Prostate gland (tissue), 2 donors: ENCODE data around the gene ELP5. TPM values are rescaled to one million over a fixed set of nuclear protein-coding genes. Genes with fewer than 3 reads are reported as not detected.

ENCODE experiments used
- DNase-seq: peaks from one replicate; pipeline ENCODE4 v3.0.0-alpha.2; 2019; ENCODE audit warnings: low spot score
- H3K27ac ChIP-seq, 2 donors: fragments of 200-600 bp; sonication (generic); 2 replicates each; pipeline ENCODE4 v1.5.1; 2017 to 2019
- H3K27me3 ChIP-seq: fragments of 200-600 bp; sonication (generic); replicated peaks from 2 replicates; pipeline ENCODE4 v1.5.1; 2019; ENCODE audit not compliant: insufficient read depth
- H3K36me3 ChIP-seq, 2 donors: fragments of 200-600 bp; sonication (generic); 1 replicate in 1 of 2; 2 replicates in 1 of 2; pipeline versions ENCODE4 v1.5.1 to v1.8.1; 2017 to 2019
- H3K4me1 ChIP-seq: fragments of 200-600 bp; sonication (generic); replicated peaks from 2 replicates; pipeline ENCODE4 v1.5.1; 2019
- H3K4me3 ChIP-seq, 2 donors: fragments of 200-600 bp; sonication (generic); 2 replicates each; pipeline ENCODE4 v1.5.1; 2017 to 2019
- H3K9me3 ChIP-seq: fragments of 200-600 bp; sonication (generic); 2 replicates; pipeline ENCODE4 v1.5.1; 2017
- POLR2A ChIP-seq: fragments of 450-650 bp; IDR thresholded peaks from one replicate; pipeline ENCODE4 v1.6.1; 2016; ENCODE audit warnings: antibody characterized with exemption, mild to moderate bottlenecking
- POLR2AphosphoS5 ChIP-seq: sonication (generic); formaldehyde crosslinking; IDR thresholded peaks from one replicate; pipeline ENCODE4 v1.6.1; 2017; ENCODE audit warnings: antibody characterized with exemption
- WGBS: methylation state at CpG from one replicate; pipeline ENCODE4 v1.1.5; 2018; 5-methylcytosine and 5-hydroxymethylcytosine counted together
- intact Hi-C: fragments of 100-400 bp; cut with DNase I; formaldehyde crosslinking; loops from one replicate; pipeline ENCODE4 v1.14.2; 2022
- total RNA-seq, 2 donors: library from RNA; depleted of rRNA; stranded (reverse); fragments of >200 nt; gene quantifications; one replicate each; pipeline ENCODE4 v1.1.0, GENCODE V29; 2016
- TF ChIP-seq, protein P1 (sequence below), 4 experiments: fragments of 200-600 bp in 2 of 4; fragments of 450-650 bp in 2 of 4; sonication (generic) in 2 of 4; IDR thresholded peaks; 1 replicate in 3 of 4; 2 replicates in 1 of 4; pipeline ENCODE4 v1.5.1; 2016 to 2019; ENCODE audit warnings: antibody characterized with exemption in 4 of 4, mild to moderate bottlenecking in 2 of 4, moderate library complexity in 2 of 4

ELP5 gene
- total RNA-seq, 2 donors from 2014 or later = 50.1 to 65.2 TPM

DNA sequence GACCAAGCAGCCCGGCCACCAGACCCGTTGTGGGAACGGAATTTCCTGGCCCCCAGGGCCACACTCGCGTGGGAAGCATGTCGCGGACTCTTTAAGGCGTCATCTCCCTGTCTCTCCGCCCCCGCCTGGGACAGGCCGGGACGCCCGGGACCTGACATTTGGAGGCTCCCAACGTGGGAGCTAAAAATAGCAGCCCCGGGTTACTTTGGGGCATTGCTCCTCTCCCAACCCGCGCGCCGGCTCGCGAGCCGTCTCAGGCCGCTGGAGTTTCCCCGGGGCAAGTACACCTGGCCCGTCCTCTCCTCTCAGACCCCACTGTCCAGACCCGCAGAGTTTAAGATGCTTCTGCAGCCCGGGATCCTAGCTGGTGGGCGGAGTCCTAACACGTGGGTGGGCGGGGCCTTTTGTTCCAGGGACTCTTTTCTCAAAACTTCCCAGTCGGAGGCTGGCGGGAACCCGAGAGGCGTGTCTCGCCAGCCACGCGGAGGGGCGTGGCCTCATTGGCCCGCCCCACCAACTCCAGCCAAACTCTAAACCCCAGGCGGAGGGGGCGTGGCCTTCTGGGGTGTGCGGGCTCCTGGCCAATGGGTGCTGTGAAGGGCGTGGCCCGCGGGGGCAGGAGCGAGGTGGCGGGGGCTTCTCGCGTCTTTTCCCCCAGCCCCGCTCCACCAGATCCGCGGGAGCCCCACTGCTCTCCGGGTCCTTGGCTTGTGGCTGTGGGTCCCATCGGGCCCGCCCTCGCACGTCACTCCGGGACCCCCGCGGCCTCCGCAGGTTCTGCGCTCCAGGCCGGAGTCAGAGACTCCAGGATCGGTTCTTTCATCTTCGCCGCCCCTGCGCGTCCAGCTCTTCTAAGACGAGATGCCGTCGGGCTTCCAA, 29.3 kb downstream of the ELP5 start, which contains the start of gene SLC2A4:
Gene SLC2A4, plus strand, starts transcription at position 645 of the 879 bp plus-strand sequence. Its CDS starts 217 bp downstream, at position 862.
- H3K4me3 ChIP-seq = peak within 1 kb of the TSS; percentile 34 to 41
- no peaks in the 10 kb centered on the region for H3K27me3 ChIP-seq
- intact Hi-C loops = loop anchor here (2.0 to 10.0 kb wide), 2 partner anchors 29 to 237 kb away; partner anchors contain the start of genes ELP5 and SLC16A11
- H3K9me3 ChIP-seq = no peaks in the 10 kb centered on the region
- H3K36me3 ChIP-seq = no peaks in the 10 kb centered on the region
- peak within 1 kb of the TSS; percentile 77 for H3K27ac ChIP-seq
- peaks cover 9% of the 10 kb centered on the region for H3K4me1 ChIP-seq
- TF ChIP-seq, protein P1, sequence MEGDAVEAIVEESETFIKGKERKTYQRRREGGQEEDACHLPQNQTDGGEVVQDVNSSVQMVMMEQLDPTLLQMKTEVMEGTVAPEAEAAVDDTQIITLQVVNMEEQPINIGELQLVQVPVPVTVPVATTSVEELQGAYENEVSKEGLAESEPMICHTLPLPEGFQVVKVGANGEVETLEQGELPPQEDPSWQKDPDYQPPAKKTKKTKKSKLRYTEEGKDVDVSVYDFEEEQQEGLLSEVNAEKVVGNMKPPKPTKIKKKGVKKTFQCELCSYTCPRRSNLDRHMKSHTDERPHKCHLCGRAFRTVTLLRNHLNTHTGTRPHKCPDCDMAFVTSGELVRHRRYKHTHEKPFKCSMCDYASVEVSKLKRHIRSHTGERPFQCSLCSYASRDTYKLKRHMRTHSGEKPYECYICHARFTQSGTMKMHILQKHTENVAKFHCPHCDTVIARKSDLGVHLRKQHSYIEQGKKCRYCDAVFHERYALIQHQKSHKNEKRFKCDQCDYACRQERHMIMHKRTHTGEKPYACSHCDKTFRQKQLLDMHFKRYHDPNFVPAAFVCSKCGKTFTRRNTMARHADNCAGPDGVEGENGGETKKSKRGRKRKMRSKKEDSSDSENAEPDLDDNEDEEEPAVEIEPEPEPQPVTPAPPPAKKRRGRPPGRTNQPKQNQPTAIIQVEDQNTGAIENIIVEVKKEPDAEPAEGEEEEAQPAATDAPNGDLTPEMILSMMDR (IDR thresholded peaks at IDR 0.05) = peak in 2 of 4 experiments; percentile 25 to 27
- peak; percentile 62 for TF ChIP-seq POLR2A
- peak; percentile 87 for TF ChIP-seq POLR2AphosphoS5
- under 1% methylated on average over 58 of the region's 71 CpGs for WGBS
- DNase-seq = peak; percentile 96

DNA sequence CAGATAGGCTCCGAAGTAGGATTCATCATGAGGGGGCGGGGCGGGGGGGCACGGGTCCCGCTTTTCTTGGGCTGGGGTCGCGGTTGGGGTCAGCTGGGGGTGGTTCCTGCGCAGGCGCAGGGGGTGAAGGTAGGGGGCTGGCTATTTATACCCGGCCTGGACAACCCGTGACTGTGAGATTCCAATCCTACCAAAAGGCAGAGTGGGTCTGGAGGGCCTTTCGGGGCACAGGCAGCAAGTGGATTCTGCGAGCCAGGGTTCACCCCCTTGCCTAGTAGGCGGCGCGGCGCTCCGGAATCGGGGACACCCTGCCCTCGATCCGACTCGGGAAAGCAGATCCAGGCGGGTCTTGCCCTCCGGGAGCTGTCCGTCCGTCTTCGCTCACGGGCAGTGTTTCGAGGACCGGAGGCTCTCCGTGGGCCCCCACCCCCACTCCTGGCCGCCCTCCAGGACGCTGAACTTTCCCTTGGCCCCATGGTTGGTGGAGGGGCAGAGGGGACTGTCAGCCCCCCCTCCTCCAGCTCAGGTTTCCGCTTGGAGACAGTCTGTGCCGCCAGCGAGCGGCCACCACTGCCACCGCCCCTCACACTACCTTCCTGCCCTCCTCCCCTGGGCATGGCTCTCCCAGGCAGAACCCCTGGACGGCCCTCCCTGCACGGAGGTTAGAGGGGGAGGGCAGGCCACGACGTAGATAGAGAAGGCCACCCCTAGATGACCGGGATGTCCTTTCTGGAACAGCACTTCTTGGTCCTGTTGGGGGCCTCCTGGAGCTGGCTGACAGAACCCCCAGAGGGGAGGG, 30.1 kb downstream of the ELP5 start:
- peak overlapping the region; percentile 77 for H3K27ac ChIP-seq
- peaks cover 9% of the 10 kb centered on the region for H3K4me1 ChIP-seq

GRCh38 chr17:7282752-7283321, 30.8 kb downstream of the ELP5 start:
- WGBS = 59% methylated on average over 6 of the region's 6 CpGs
- H3K9me3 ChIP-seq = no peaks in the 10 kb centered on the region
- H3K36me3 ChIP-seq = no peaks in the 10 kb centered on the region
- peak overlapping the region in 1 of 2 donors; percentile 41 for H3K4me3 ChIP-seq
- peaks cover 9% of the 10 kb centered on the region for H3K4me1 ChIP-seq
- peak overlapping the region; percentile 77 for H3K27ac ChIP-seq
- DNase-seq = no peak
- H3K27me3 ChIP-seq = no peaks in the 10 kb centered on the region
- TF ChIP-seq POLR2A (no peak), POLR2AphosphoS5 (no peak)
- intact Hi-C loops = loop anchor here (10.0 kb wide), 1 partner anchor 238 kb away; the partner anchor contains the start of gene SLC16A11

More for the DNA sequence above, 30.1 kb downstream of the ELP5 start:
- H3K9me3 ChIP-seq = no peaks in the 10 kb centered on the region
- DNase-seq = no peak
- intact Hi-C loops = loop anchor here (2.0 to 10.0 kb wide), 2 partner anchors 29 to 237 kb away; partner anchors contain the start of genes ELP5 and SLC16A11
- TF ChIP-seq POLR2A = no peak
- TF ChIP-seq, protein P1 (IDR thresholded peaks at IDR 0.05) = no peak
- 2% methylated on average over 41 of the region's 43 CpGs for WGBS
- H3K36me3 ChIP-seq = no peaks in the 10 kb centered on the region
- H3K27me3 ChIP-seq = no peaks in the 10 kb centered on the region
- H3K4me3 ChIP-seq = peak overlapping the region; percentile 34 to 41

GRCh38 chr17:7283471-7284216, 31.6 kb downstream of the ELP5 start:
- Histone ChIP-seq H3K36me3 (no peaks in the 10 kb centered on the region), H3K9me3 (no peaks in the 10 kb centered on the region), H3K4me1 (peaks cover 9% of the 10 kb centered on the region), H3K27me3 (no peaks in the 10 kb centered on the region), H3K4me3 (no peak overlapping the region), H3K27ac (peak overlapping the region in 1 of 2 donors; percentile 27)
- no peak for DNase-seq
- TF ChIP-seq POLR2A (no peak), POLR2AphosphoS5 (no peak)
- TF ChIP-seq, protein P1 (IDR thresholded peaks at IDR 0.05) = no peak
- WGBS = 88% methylated on average over 17 of the region's 18 CpGs
- intact Hi-C loops = loop anchor here (10.0 kb wide), 1 partner anchor 239 kb away; the partner anchor contains the start of gene SLC16A11
